Activated effector memory CD4-positive, alpha-beta T cell treated with Interleukin-2 at 50 U/mL for 16 hours (primary cell): ENCODE results near the gene MYH1.
"Not testable (repeated sequence)": the region's sequence is repeated elsewhere in the genome, so short reads cannot be mapped to it uniquely, and the experiment has no call there.

Experiments used
- DNase-seq: peaks from one replicate; pipeline ENCODE4 v3.0.0-alpha.2; 2020

MYH1 gene

GRCh38 chr17:10518271-10519037 is at the start of gene MYH1:
TSS of gene MYH1 (minus strand) at chr17:10518542. CDS start at chr17:10516642, 1,900 bp downstream.
- DNase-seq: no peak

DNA sequence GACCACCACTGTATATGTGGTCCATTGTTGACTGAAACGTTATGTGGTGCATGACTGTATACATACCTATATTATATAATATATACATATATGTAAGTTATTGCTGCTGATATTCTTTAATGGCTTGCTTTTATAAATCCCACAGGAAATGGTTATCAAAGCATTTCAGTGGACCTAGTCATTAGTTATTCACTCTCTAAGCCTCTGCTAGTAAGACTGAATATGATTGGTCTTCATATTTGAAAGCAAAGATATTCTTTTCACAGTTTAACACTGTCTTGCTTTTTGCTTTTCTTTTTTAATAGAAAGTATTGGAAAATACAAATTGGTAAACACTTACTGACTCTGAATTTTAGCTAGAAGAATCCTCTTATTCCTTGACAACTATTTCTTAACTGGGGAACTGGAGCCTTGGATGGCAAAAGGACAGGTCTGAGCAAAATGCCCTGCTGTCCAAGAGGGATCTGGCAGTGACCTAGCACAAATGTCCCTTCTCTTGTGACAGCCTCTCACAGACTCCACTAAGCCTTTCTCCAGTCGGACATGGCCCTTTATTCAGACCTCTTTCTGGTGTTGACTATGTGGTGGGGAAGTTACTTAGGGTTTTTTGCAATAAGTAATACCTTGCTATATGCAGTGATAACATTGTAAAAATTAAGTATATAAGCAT is 45.8 kb upstream of the MYH1 start:
- no peak for DNase-seq

DNA sequence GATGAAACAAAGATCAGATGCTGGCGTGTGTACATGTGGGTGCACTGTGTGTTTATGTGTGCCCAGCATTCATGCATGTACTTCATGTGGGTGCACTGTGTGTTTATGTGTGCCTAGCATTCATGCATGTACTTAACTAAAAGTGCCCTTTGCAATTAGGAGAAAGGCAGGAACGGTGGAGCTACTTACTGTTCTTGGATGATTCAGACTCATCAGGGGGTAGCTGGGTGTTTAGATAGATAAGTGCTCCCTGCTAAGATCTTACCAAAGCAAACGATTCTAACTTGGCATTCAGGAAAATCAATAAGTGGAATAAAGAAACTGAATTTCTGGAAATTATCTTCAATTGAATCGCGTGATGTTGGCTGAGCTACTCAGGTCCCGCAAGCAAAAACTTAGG is 39.7 kb upstream of the MYH1 start:
- DNase-seq: no peak

DNA sequence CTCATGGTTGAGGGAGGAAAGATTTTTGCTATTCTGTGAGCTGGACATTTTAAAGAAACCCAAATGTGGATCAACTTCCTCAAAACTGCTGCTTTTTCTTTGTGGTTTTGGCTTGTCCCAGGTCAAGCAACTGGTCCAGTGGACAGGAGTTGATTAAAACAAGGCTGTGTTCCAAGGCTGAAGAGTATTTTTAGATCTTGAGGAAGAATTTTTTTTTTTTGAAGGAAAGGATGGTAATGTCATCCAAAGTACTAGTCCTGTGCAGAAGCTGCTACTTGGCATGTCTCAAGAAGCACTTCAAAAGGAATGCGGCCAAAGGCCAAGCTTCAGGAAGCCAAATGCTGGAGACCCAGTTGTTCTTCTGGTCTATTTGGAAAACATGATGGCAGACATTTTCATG is 39.1 kb upstream of the MYH1 start:
- DNase-seq: no peak

GRCh38 chr17:10556301-10557005 is 38.1 kb upstream of the MYH1 start:
- DNase-seq: no peak

DNA sequence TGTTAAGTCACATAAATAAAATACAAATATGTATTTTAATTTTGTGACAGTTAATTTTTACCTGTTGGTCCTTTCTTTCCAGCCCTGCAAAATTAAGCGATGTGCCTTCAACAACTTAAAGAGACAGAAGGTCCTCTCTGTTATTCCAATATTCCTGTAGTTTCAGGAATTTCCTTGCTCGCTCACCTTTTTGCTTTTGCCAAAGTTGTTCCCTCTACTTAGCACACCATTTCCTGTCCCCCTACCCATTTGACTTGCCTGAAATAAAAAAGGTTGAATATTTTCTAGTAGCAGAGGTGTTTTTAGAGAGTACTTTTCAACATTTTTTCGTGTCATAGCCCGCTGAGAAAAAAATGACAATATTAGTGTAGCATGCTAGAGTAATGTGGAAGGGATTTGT is 31.7 kb upstream of the MYH1 start:
- DNase-seq: no peak

GRCh38 chr17:10549096-10549842 is 30.9 kb upstream of the MYH1 start, which contains the start of gene MYH2:
TSS of gene MYH2 (minus strand) at chr17:10549658. CDS start at chr17:10547920, 1,738 bp downstream.
- DNase-seq: no peak

GRCh38 chr17:10547351-10547750 is 29.0 kb upstream of the MYH1 start:
- no peak for DNase-seq

GRCh38 chr17:10543486-10543885 is 25.1 kb upstream of the MYH1 start:
- not testable (repeated sequence) for DNase-seq

- not testable (repeated sequence) for DNase-seq
Measured at GRCh38 chr17:10541179-10541578, 22.8 kb upstream of the MYH1 start.

DNA sequence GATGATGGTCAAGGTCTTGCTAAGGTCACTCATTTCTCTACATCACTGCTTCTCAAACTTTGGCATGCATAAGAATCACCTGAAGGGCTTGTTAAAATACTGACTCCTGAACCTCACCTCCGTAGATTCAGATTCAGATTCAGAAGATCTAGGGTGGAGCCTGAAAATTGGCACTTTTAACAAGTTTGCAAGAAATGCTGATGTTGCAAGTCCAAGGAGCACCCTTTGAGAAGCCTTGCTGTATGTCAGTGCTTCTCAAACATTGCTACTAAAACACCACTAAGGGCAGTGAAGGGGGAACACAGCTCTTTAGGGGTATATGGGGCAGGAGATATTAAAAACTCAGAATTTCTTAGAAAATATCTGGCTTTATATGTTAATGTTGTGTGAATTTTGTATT is 13.7 kb upstream of the MYH1 start:
- DNase-seq: no peak

- DNase-seq: no peak
Measured at GRCh38 chr17:10527419-10527818, 9.1 kb upstream of the MYH1 start.

DNA sequence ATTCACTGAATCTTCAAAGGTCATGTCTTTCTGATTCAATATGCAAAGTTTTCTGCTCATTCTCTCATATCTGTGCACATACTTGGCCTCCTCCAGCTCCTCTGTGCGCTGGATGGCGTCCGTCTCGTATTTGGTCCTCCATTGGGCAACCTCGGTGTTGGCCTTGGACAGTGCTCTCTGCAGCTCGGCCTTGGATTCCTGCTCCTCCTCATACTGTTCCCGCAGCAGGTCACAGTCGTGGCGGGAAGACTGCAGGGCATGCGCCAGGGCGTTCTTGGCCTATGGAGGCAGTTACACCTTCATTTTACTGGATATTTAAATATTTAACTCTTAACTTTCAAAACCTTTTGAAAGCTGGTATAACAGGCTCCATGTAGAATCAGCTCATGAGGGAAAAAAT is 8.2 kb upstream of the MYH1 start:
- no peak for DNase-seq

- DNase-seq: no peak
Measured at GRCh38 chr17:10523064-10523463, 4.7 kb upstream of the MYH1 start.

GRCh38 chr17:10521949-10522348 is 3.6 kb upstream of the MYH1 start:
- DNase-seq: no peak

GRCh38 chr17:10516638-10517037 is 1.7 kb downstream of the MYH1 start:
- DNase-seq: no peak

DNA sequence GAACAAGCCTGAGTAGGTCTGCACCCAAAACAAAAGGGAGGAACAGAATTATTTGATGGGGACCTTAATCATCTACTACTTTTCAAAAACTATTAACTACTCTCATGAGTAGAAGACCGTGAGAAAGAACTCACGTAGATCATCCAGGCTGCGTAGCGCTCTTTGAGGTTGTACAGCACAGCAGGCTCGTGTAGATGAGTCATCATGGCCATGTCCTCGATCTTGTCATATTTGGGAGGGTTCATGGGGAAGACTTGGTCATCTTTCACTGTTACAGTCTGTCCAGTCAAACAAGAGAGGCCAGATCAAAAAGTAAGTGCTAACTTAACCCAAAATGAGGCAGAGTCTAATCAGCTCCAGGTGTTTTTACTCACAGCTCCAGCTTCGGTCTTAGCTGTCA is 2.3 kb downstream of the MYH1 start:
- no peak for DNase-seq

DNA sequence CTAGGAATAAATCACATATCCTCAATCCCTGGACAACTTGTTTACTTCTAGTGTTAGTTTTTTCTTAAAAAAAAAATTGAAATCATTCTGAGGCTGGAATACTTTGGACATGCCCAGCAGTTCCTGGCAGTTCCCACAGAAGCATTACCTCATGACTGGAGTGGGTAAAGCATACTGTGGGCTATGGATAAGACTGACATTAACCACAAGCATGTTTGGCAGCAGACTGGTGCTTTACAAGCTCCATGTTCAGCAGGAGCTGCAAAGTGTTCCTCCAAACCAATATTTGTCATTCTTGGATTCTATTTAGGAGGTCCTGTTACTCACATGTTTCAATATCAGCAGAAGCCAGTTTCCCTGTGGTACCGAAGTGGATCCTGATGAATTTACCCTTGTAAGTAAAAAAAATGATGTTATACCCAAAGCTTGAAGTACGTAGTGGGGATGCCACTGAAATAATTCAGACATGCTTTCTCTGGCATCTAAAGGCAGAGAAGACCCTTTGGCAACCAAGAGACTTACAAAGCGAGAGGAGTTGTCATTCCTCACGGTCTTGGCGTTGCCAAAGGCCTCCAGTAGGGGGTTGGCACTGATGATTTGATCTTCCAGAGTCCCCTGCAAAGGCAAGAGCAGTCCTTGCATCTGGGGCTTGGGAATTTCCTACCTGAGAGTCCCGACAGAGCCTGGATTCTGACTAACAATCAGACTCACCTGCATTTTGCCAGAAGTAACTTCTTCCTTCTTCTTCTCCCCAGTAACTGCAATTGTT is 4.9 kb downstream of the MYH1 start:
- DNase-seq: no peak

DNA sequence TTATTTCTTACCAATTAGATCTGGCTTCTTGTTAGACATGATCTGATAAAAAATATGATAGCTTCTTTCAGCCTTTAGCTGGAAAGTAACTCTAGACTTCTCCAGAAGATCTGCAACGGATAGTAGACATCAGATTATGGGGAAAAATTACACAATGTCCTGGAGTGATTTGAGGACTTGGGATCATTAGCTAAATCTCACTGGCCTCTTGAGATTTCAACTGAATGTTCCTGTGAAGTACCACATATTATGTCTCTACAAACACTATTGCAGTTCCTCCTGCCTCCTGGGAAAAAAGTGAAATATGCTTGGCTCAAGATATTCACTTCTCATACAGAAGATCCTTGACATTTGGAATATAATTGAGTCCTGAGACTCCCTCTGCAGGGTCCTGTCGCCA is 5.5 kb downstream of the MYH1 start:
- no peak for DNase-seq

GRCh38 chr17:10499950-10500349 is 18.4 kb downstream of the MYH1 start:
- DNase-seq: no peak

- DNase-seq: no peak
Measured at GRCh38 chr17:10492004-10492403, 26.3 kb downstream of the MYH1 start.

DNA sequence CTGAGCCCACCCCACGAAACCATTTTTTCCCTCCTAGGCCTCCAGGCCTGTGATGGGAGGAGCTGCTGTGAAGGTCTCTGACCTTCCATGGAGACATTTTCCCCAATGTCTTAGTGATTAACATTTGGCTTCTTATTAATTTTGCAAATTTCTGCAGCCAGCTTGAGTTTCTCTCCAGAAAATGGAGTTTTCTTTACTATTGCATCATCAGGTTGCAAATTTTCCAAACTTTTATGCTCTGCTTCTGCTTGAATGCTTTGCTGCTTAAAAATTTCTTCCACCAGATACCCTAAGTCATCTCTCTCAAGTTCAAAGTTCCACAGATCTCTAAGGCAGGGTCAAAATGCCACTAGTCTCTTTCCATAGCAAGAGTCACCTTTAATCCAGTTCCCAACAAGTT is 36.1 kb downstream of the MYH1 start:
- no peak for DNase-seq
